Activated naive CD4-positive, alpha-beta T cell treated with anti-CD3 and anti-CD28 coated beads, Interleukin-2, amount 50 U/mL, for 16 hours (primary cell): Measurements from ENCODE around the gene OSBPL6.
"Not testable (repeated sequence)": the region's sequence is repeated elsewhere in the genome, so short reads cannot be mapped to it uniquely, and the experiment has no call there.

Experiments
- DNase-seq: peaks from one replicate; pipeline ENCODE4 v3.0.0-alpha.2; 2020

Gene OSBPL6

GRCh38 chr2:178367344-178367743, 173.0 kb downstream of the OSBPL6 start:
- no peak for DNase-seq

- no peak for DNase-seq
Observed at GRCh38 chr2:178374865-178375264, 180.6 kb downstream of the OSBPL6 start.

GRCh38 chr2:178377046-178377445, 182.7 kb downstream of the OSBPL6 start:
- DNase-seq: no peak

- no peak for DNase-seq
Observed at GRCh38 chr2:178379162-178380004, 185.1 kb downstream of the OSBPL6 start.

- no peak for DNase-seq
Observed at GRCh38 chr2:178380763-178381162, 186.5 kb downstream of the OSBPL6 start.

- DNase-seq: no peak
Observed at GRCh38 chr2:178383718-178384117, 189.4 kb downstream of the OSBPL6 start.

- DNase-seq: no peak
Observed at GRCh38 chr2:178385595-178386148, 191.4 kb downstream of the OSBPL6 start.

GRCh38 chr2:178386986-178387597, 192.8 kb downstream of the OSBPL6 start:
- no peak for DNase-seq

GRCh38 chr2:178388287-178388686, 194.0 kb downstream of the OSBPL6 start:
- no peak for DNase-seq

- DNase-seq: no peak
Observed at GRCh38 chr2:178391701-178392100, 197.4 kb downstream of the OSBPL6 start.

- DNase-seq: no peak
Observed at GRCh38 chr2:178392215-178392614, 197.9 kb downstream of the OSBPL6 start.

GRCh38 chr2:178394859-178395258, 200.5 kb downstream of the OSBPL6 start:
- no peak for DNase-seq

GRCh38 chr2:178395295-178395694, 201.0 kb downstream of the OSBPL6 start:
- DNase-seq: no peak

GRCh38 chr2:178395941-178396570, 201.7 kb downstream of the OSBPL6 start:
- DNase-seq: no peak

- no peak for DNase-seq
Observed at GRCh38 chr2:178397002-178397605, 202.8 kb downstream of the OSBPL6 start.

GRCh38 chr2:178401994-178402437, 207.7 kb downstream of the OSBPL6 start:
- no peak for DNase-seq

- no peak for DNase-seq
Observed at GRCh38 chr2:178403671-178404306, 209.5 kb downstream of the OSBPL6 start.

GRCh38 chr2:178404368-178404767, 210.1 kb downstream of the OSBPL6 start:
- no peak for DNase-seq

- no peak for DNase-seq
Observed at GRCh38 chr2:178409261-178409660, 214.9 kb downstream of the OSBPL6 start.

GRCh38 chr2:178412047-178412446, 217.7 kb downstream of the OSBPL6 start:
- DNase-seq: no peak

- DNase-seq: not testable (repeated sequence)
Observed at GRCh38 chr2:178412453-178412852, 218.1 kb downstream of the OSBPL6 start.

GRCh38 chr2:178413472-178414265, 219.4 kb downstream of the OSBPL6 start:
- peak; percentile 79 for DNase-seq
